HG03571 (cell line): ENCODE measurements around the gene PIGM.

ENCODE experiments used
- ATAC-seq: cut with Tn5 transposase; IDR thresholded peaks from one replicate; pipeline ENCODE4 v1.9.1; 2021; ENCODE audit not compliant: unreplicated experiment

Gene PIGM

DNA sequence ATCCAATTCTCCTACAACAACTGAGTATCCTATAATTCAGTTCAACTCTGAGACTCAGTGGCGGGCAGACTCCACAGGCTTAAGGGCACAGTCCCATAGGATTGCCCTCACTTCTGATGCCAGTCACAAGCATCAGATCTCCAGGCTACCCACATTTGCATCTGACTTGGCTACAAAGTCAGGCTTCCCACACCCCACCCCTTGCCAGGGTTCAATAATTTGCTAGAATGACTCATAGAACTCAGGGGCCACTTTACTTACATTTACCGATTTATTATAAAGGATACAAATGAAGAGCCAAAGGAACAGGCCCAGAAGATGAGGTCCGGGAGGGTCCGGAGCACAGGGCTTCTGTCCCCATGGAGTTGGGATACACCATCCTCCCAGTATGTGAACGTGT lies 41.8 kb downstream of the PIGM start:
- no peak for ATAC-seq

GRCh38 chr1:159989581-159989980 lies 42.2 kb downstream of the PIGM start:
- no peak for ATAC-seq

GRCh38 chr1:159988006-159988405 lies 43.8 kb downstream of the PIGM start:
- no peak for ATAC-seq

GRCh38 chr1:159987186-159987585 lies 44.6 kb downstream of the PIGM start:
- ATAC-seq: no peak

DNA sequence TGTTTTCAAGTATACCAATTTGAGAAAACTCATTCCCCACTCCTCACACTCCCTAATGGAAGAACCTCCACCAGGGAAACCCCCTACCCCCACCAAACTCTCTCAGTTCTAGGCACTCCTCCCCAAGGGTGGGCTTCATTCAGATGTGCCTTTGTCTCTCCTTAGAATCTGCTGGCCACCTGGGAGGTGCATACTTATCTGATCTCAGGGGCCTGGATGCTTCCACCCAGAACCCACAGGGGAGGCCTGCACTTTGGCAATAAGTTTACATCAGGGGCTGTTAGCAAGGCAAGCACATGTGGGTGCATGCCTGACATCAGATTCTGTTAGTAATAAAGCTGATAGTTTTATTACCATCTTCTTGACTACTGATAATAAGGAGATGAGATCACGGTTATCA lies 45.3 kb downstream of the PIGM start:
- no peak for ATAC-seq

DNA sequence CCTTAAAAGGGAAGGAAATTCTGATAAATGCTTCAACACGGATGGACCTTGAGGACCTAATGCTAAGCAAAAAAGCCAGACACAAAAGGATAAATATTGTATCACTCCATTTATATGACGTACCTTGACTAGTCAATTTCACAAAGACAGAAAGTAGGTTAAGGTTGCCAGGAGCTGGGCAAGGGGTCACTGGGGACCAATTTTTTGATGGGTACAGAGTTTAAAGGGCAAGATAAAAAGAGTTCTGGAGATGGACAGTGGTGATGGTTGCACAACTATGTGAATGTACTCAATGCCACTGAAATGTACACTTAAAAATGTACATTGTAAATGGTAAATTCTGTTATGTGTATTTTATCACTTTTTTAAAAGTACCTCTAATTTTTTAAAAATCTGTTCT lies 45.7 kb downstream of the PIGM start:
- no peak for ATAC-seq

GRCh38 chr1:159985473-159985872 lies 46.3 kb downstream of the PIGM start:
- ATAC-seq: no peak

GRCh38 chr1:159983681-159984080 lies 48.1 kb downstream of the PIGM start:
- ATAC-seq: no peak

GRCh38 chr1:159982280-159982679 lies 49.5 kb downstream of the PIGM start:
- no peak for ATAC-seq

GRCh38 chr1:159981351-159982055 lies 50.3 kb downstream of the PIGM start:
- ATAC-seq: no peak

DNA sequence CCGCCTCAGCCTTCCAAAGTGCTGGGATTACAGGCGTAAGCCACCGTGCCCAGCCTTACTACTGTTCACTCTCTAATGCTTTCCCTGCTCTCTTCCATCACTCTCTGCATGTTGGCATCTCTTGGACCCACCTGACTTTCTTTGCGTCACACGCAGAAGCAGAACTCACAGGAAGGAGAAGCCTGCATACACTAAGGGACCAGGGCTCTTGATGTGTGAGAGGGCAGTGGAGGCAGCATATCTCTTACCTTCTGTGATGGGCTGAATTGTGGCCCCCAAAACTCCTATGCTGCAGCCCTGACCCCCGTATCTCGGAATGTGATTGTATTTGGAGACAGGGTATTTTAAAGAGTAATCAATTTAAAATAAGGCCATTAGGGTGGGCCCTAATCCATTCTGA lies 51.0 kb downstream of the PIGM start:
- no peak for ATAC-seq

DNA sequence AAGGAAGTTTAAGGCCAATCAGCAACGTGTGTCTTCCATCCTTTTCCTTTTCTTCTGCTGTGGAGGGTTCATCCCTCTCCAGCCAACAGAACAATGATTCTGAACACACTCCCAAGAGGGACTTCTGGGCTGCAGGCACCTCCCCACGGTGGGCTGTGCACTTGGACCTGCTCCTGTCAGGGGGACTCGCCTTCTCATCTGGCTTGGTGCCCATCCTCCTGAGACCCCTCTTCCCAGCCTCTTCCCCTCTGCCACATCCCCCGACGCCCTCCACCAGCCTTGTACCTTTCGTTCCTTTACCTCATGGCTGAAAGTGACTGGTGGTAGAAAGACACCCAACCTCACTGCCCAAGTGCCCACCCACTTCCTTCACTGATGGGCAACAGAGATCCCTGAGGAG lies 51.7 kb downstream of the PIGM start:
- no peak for ATAC-seq

DNA sequence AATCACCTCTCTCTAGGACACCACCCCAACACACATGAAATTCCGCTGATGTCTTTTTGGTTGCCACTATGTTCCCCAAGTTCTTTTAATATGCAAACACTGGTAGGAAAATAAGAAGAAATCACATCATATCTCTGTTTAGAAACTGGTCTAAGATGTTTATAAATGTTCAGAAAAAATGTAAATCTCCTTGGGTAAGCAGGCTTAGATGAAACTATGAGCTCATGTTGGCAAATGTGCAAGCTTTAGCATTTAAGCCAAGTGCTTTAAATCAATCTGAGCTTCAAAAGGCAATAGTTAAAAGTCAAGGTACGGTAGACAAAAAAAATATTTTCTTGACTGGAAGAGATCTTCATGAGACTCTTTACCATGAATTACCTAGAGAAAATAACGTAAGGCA lies 52.5 kb downstream of the PIGM start:
- no peak for ATAC-seq

- ATAC-seq: no peak
Measured at GRCh38 chr1:159978107-159978398, 53.7 kb downstream of the PIGM start.

DNA sequence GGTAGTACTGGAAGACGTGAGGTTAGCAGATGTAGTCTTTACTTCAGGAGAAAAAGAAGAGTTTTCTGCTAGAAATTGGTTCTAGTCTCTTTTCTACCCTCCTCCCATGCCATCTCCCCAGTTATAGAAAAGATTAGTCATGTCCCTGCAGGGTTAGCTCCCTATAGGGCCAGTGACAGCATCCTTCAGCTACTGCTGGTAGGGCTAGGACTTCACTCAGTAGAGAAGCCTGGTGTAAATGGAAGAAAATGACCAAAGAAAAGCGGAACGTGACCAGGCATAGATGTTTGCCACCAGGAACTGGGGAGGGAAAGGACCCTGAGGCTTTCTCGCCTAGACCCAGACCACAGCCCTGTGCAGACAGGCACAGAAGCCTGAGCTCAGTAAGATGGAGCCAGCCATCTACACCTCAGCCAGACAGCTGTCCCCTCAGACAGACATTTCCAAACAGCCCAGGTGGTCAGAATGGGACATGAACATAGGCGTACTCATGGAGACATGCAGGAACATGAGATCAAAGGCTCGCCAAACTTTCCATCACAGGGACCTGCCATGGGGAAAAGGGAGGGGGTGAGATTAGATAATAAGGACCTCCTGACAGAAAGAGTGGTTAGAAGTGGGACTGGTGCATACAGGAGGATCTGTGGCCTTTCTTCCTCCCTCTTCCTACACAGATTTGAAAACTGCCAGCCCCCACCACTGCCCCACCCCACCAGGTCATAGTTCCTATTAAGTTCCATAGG lies 54.3 kb downstream of the PIGM start:
- ATAC-seq: no peak
